ENCODE results near the gene VENTX.

Gene VENTX

DNA sequence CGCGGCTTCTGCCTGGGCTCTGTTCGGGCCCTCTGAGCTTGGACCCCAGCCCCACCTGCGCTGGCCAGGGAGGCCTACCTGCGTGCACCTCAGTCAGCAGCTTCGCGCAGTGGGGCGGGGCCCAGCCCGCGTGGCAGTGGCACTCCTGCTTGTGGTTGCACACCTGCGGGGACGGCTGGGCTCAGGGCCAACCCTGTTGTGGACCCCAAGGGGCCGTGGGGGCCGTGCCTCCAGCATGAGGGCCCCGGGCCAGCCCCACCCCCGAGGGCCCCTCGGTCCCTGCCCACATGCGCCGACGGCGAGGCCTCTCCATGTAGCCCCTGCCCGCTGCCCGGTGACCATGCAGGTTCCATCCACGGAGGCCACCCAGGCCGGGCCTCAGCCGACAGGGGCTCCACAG is 31.7 kb downstream of the VENTX start:
- TF ChIP-seq RAD21 (IDR thresholded peaks at IDR 0.05; ENCODE audit: low read depth), result no peak
- TF ChIP-seq NFIC (IDR thresholded peaks at IDR 0.05), result no peak
- TF ChIP-seq TEAD4 (IDR thresholded peaks at IDR 0.05), result no peak
- no peak for TF ChIP-seq EGR1 (IDR thresholded peaks at IDR 0.05)
- no peak for TF ChIP-seq CEBPB (IDR thresholded peaks at IDR 0.05)
- no peak for TF ChIP-seq CREB1 (IDR thresholded peaks at IDR 0.05; ENCODE audit: low read depth)
- TF ChIP-seq, protein P1, sequence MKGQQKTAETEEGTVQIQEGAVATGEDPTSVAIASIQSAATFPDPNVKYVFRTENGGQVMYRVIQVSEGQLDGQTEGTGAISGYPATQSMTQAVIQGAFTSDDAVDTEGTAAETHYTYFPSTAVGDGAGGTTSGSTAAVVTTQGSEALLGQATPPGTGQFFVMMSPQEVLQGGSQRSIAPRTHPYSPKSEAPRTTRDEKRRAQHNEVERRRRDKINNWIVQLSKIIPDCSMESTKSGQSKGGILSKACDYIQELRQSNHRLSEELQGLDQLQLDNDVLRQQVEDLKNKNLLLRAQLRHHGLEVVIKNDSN (IDR thresholded peaks at IDR 0.05), result no peak
- TF ChIP-seq YY1 (IDR thresholded peaks at IDR 0.05; ENCODE audit: low read depth), result no peak
- no peak for TF ChIP-seq TCF12 (IDR thresholded peaks at IDR 0.05; ENCODE audit: low read depth)
- TF ChIP-seq FOXM1 (IDR thresholded peaks at IDR 0.05; ENCODE audit: borderline replicate concordance, low read depth), result no peak
- TF ChIP-seq EP300 (IDR thresholded peaks at IDR 0.05; ENCODE audit: borderline replicate concordance), result no peak
- TF ChIP-seq ZBTB7A (IDR thresholded peaks at IDR 0.05; ENCODE audit: low read depth), result no peak
- TF ChIP-seq, protein P2, sequence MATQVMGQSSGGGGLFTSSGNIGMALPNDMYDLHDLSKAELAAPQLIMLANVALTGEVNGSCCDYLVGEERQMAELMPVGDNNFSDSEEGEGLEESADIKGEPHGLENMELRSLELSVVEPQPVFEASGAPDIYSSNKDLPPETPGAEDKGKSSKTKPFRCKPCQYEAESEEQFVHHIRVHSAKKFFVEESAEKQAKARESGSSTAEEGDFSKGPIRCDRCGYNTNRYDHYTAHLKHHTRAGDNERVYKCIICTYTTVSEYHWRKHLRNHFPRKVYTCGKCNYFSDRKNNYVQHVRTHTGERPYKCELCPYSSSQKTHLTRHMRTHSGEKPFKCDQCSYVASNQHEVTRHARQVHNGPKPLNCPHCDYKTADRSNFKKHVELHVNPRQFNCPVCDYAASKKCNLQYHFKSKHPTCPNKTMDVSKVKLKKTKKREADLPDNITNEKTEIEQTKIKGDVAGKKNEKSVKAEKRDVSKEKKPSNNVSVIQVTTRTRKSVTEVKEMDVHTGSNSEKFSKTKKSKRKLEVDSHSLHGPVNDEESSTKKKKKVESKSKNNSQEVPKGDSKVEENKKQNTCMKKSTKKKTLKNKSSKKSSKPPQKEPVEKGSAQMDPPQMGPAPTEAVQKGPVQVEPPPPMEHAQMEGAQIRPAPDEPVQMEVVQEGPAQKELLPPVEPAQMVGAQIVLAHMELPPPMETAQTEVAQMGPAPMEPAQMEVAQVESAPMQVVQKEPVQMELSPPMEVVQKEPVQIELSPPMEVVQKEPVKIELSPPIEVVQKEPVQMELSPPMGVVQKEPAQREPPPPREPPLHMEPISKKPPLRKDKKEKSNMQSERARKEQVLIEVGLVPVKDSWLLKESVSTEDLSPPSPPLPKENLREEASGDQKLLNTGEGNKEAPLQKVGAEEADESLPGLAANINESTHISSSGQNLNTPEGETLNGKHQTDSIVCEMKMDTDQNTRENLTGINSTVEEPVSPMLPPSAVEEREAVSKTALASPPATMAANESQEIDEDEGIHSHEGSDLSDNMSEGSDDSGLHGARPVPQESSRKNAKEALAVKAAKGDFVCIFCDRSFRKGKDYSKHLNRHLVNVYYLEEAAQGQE (IDR thresholded peaks at IDR 0.05; ENCODE audit: low read depth), result no peak

DNA sequence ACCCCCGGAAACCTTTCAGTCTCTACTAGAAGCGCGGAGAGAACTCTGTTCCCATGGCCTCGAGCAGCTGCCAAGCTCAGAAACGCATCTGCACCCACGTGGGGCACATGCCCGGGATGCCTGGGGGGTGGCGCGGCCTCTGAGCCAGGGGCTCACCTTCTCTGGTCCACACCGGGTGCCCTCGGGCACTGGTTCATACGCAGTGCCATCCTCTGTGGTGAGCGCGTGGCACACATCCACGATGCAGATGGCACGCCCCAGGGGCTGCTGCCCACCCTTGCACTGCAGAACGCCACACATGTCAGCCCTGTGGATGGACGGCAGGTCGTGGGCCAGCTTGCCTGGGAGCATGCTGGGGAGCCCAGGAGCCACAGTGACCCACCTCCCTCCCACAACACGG is 32.5 kb downstream of the VENTX start:
- no peak for TF ChIP-seq EP300 (IDR thresholded peaks at IDR 0.05; ENCODE audit: borderline replicate concordance)

DNA sequence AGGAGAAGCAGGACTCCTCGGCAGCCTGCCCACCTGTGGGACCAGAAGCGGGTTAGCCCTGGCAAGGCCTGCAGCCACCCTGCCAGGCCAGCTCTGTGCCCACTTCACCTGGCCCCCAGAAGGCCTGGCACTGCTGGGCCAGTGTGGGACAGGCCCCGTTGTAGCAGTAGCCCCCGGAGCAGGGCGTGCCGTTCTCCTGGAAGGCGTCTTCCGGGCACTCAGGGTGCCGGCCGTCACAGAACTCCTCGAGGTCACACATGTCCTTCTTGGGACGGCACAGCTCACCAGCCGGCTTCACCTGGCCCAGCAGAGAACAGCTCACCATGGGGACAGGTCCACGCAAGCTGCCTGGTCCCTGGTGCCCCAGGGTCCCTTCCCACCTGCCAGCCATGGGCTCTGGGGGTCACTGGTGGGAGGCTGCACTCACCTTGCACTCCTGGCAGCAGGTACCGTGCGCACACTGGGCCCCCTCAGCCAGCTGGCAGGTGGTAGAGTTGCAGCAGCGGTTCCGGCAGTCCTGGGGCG is 33.2 kb downstream of the VENTX start:
- TF ChIP-seq TEAD4 (IDR thresholded peaks at IDR 0.05) (no peak), CREB1 (IDR thresholded peaks at IDR 0.05; ENCODE audit: low read depth) (no peak), RAD21 (IDR thresholded peaks at IDR 0.05; ENCODE audit: low read depth) (no peak), TAF1 (IDR thresholded peaks at IDR 0.05; ENCODE audit: low read depth) (no peak), YY1 (IDR thresholded peaks at IDR 0.05; ENCODE audit: low read depth) (no peak)
- TF ChIP-seq, protein P1 (IDR thresholded peaks at IDR 0.05), result no peak
- TF ChIP-seq, protein P2 (IDR thresholded peaks at IDR 0.05; ENCODE audit: low read depth), result no peak
- TF ChIP-seq, protein P3, sequence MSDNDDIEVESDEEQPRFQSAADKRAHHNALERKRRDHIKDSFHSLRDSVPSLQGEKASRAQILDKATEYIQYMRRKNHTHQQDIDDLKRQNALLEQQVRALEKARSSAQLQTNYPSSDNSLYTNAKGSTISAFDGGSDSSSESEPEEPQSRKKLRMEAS (IDR thresholded peaks at IDR 0.05), result no peak

DNA sequence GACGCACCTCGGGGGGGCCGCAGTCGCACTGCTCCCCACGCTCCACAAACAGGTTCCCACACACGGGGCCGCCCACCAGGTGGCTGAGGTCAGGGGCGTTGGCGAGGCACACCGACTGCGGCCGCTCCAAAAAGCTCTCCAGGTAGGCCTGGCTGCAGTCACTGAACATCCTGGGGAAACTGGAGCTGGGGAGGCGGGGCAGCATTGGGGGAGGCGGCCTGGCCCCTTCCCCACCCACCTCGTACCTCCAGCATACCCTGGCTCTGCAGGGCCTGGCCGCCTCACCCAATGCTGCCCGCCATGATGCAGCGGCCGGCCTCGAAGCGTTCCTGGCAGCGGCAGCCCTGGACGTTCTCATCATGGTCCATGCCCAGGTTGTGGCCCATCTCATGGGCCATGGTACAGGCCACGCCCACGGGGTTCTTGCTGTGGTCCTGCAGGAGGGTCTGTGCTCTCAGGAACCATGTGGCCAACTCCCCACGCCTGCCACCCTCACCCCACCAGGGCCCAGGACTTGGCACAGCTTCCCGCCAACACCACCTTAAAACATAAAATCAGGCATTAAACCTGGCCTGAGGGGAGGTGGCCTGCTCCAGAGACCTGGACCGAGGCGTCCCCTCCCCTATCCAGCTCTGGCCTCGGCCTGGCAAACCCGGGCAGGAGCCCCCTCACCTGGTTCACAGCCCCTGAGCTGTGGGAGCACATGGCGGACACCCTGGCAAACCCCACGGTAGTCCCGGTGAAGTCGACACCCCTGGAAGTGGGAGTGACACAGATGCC is 34.1 kb downstream of the VENTX start:
- TF ChIP-seq YY1 (IDR thresholded peaks at IDR 0.05; ENCODE audit: low read depth) (no peak), CREB1 (IDR thresholded peaks at IDR 0.05; ENCODE audit: low read depth) (no peak), TAF1 (IDR thresholded peaks at IDR 0.05; ENCODE audit: low read depth) (no peak)
- TF ChIP-seq, protein P2 (IDR thresholded peaks at IDR 0.05; ENCODE audit: low read depth), result no peak
- TF ChIP-seq, protein P3 (IDR thresholded peaks at IDR 0.05), result no peak

All from Ishikawa (cell line).